ENCODE measurements around the gene LYRM1.

GRCh38 chr16:20874088-20874581 is 26.4 kb upstream of the LYRM1 start:
- TF ChIP-seq, protein P1, sequence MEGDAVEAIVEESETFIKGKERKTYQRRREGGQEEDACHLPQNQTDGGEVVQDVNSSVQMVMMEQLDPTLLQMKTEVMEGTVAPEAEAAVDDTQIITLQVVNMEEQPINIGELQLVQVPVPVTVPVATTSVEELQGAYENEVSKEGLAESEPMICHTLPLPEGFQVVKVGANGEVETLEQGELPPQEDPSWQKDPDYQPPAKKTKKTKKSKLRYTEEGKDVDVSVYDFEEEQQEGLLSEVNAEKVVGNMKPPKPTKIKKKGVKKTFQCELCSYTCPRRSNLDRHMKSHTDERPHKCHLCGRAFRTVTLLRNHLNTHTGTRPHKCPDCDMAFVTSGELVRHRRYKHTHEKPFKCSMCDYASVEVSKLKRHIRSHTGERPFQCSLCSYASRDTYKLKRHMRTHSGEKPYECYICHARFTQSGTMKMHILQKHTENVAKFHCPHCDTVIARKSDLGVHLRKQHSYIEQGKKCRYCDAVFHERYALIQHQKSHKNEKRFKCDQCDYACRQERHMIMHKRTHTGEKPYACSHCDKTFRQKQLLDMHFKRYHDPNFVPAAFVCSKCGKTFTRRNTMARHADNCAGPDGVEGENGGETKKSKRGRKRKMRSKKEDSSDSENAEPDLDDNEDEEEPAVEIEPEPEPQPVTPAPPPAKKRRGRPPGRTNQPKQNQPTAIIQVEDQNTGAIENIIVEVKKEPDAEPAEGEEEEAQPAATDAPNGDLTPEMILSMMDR (IDR thresholded peaks at IDR 0.05), result no peak
- TF ChIP-seq POLR2A (IDR thresholded peaks at IDR 0.05), result no peak

All from uterus (tissue), 2 donors.